HG03196 (cell line): ENCODE measurements around the gene AQP11.

Experiments used
- ATAC-seq: cut with Tn5 transposase; IDR thresholded peaks from one replicate; pipeline ENCODE4 v1.9.1; 2021; ENCODE audit not compliant: unreplicated experiment

Gene AQP11

DNA sequence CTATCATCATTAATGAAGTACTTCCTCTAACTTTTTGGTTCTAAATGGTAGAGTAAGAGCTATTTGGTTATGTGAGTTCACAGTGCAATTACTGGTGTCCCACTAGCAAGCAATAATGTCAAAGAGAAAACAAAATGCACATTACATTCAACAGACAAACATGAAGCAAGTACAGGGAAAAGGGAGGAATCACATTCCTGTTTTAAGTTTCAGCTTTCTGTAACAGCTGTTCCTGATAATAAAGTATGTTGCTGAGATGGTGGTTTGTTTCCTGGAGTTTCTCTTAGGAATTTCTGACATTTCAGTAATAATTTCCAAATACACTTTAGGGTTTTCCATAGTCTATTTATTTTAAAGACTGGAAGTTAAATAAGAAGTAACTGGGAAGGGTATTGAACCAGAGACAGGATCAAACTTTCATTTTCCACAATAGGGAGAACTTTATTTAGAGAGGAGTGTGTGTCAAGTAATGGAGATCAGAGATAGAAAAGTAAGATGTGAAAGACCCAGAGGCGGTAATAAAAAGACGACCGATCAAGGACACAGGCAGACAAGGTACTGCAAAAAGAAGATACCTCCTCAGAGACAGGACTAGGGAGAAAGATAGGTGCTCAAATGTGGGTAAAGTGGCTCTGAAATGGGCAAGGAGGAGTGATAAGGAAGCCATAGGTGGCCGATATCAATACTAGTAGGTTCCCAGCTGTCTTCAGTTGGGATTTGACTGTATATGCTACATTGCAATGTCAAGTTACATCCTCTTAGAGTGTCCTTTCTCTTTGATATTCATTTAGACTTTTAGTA lies 68.7 kb downstream of the AQP11 start:
- no peak for ATAC-seq
